Cerebellar cortex (tissue), 1 donor: Measurements from ENCODE around the gene HECTD4.
A peak's percentile ranks its signal among the peaks of the same experiment; 100 is the strongest.
"Not testable (repeated sequence)": the region's sequence is repeated elsewhere in the genome, so short reads cannot be mapped to it uniquely, and the experiment has no call there.

ENCODE experiments used
- DNase-seq: peaks from one replicate; pipeline ENCODE4 v3.0.0-alpha.2; 2015; ENCODE audit warnings: low spot score

Gene HECTD4

DNA sequence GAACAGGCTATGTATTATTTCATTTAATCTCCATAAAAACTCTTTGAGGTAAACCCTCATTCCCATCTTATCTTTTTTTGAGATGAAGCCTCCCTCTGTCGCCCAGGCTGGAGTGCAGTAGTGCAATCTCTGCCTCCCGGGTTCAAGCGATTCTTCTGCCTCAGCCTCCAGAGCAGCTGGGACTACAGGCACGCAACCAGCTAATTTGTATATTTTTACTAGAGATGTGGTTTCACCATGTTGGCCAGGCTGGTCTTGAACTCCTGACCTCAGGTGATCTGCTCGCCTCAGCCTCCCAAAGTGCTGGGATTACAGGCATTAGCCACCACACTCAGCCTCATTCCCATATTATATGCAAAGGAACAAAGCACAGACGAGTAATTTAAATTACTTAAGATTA is 25.5 kb upstream of the HECTD4 start:
- DNase-seq, result not testable (repeated sequence)

GRCh38 chr12:112406519-112407488 is 24.6 kb upstream of the HECTD4 start:
- no peak for DNase-seq

- no peak for DNase-seq
Observed at GRCh38 chr12:112401903-112402498, 19.8 kb upstream of the HECTD4 start.

DNA sequence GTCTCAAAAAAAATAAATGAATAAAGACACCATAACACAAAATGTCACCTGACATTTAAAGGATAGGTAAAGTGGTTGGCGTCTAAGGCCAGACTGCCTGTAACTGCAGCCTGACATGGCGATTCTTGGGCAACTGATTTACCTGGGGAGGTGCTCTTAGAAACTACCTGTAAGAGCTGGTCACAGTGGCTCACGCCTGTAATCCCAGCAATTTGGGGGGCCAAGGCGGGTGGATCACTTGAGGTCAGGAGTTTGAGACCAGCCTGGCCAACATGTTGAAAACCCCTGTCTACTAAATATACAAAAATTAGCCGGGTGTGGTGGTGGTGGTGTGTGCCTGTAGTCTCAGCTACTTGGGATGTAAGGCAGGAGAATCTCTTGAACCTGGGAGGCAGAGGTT is 18.8 kb upstream of the HECTD4 start:
- DNase-seq, result no peak

DNA sequence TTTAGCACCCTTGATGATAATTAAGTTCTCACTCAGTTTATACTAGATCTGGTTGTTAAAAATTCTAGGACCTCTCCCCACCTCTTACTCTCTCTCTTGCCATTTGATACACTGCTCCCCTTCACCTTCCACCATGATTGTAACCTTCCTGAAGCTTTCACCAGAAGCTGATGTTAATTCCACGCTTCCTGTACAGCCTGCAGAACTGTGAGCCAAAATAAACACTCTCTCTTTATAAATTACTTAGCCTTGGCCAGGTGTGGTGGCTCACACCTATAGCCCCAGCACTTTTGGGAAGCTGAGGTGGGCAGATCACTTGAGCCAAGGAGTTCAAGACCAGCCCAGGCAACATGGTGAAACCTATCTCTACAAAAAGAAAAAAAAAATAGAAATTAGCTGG is 11.1 kb upstream of the HECTD4 start:
- no peak for DNase-seq

GRCh38 chr12:112389922-112390654 is 7.9 kb upstream of the HECTD4 start:
- DNase-seq, result not testable (repeated sequence)

GRCh38 chr12:112389228-112389627 is 7.0 kb upstream of the HECTD4 start:
- no peak for DNase-seq

- DNase-seq, result no peak
Observed at GRCh38 chr12:112386726-112387125, 4.5 kb upstream of the HECTD4 start.

- no peak for DNase-seq
Observed at GRCh38 chr12:112382866-112383265, 635 bp upstream of the HECTD4 start.

DNA sequence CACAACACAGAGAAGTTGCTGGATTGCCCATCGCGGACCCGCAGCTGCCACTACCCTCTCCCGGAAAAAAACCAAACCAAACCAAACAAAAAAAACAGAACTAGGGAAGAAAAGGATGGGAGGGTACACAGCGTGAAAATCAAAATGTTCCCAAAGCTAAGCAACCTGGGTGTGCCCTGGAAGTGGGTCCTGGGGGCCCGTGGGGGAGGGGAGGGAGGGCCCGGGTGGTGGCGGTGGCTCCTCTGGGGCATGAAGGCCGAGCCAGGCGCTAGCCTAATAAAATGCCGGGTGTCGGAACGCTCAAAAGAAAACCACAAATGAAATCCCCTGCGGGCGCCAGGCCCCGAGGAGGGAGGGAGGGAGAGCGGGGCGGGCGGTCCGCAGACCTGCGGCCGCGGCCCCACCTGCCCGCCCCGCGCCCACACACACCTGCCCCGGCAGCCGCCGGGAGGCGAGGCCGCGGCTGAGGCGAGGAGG is 787 bp downstream of the HECTD4 start:
- DNase-seq, result no peak

DNA sequence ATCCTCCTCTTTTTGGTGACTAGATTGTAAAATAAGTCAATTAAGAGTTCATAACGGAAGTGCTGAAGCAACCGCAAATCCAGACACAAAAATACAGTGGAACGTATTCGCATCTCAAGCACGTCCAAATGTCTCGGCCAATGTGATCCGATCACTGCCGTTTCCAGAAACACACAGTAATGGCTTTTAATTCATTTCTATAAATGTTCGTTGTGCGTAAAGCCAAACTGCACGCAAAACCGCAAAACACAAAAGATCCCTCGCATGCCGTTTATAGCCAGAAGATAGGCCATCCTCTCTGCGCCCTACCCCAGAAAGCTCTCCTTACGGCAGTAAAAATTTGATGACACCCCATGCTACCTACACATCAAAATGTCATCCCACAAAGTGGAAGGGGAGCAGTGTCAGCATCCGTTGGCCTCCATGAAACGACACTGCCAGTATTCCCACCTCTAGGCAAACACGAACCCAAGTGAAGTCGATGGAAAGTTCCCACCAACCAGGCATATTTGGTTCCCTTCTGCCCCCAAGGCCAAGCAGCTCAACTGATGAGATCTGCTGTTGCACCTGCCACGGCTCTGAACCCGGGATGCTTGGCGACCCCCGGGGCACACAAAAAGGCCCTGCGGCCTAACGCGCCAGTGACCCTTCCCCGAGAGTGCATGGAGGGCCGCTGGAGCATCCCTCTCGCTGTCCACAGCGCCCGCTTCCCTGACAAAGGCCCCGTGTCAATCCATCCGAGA is 1.4 kb downstream of the HECTD4 start:
- peak; percentile 44 for DNase-seq

DNA sequence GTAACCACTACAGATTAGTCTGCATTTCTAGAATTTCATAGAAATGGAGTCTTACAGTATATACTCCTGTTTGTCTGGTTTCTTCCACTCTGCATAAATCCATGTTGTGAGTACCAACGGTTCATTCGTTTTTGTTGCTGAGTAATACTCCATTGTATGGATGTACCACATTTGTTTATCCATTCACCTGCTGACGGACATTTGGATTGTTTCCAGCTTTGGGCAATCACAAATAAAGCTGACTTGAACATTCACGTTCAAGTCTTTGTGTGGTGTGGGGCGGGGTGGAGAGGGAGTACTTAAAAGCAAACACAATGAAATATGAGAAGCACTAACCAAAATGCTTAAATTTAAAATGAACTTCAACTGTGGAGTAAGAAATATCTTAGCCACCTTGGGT is 7.1 kb downstream of the HECTD4 start:
- no peak for DNase-seq

GRCh38 chr12:112374166-112374740 is 8.0 kb downstream of the HECTD4 start:
- DNase-seq, result no peak

GRCh38 chr12:112370868-112371510 is 11.2 kb downstream of the HECTD4 start:
- no peak for DNase-seq

DNA sequence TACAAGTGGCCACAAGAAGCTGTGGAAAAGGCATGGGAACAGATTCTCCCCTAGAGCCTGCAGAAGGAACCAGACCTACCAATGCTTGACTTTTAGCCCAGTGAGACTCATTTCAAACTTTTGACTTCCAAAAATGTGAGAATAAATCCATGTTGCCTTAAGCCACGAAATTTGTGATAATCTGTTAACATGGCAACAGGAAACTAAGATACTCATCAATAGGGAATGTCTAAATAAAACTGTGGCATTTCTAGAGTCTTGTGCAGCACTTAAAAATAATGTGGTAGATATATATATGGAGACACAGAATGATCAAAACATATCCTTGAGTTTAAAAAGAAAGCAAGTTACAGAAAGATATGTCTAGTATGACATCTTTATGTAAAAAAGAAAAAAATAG is 12.0 kb downstream of the HECTD4 start:
- DNase-seq, result no peak

GRCh38 chr12:112368856-112369255 is 13.4 kb downstream of the HECTD4 start:
- peak; percentile 76 for DNase-seq

DNA sequence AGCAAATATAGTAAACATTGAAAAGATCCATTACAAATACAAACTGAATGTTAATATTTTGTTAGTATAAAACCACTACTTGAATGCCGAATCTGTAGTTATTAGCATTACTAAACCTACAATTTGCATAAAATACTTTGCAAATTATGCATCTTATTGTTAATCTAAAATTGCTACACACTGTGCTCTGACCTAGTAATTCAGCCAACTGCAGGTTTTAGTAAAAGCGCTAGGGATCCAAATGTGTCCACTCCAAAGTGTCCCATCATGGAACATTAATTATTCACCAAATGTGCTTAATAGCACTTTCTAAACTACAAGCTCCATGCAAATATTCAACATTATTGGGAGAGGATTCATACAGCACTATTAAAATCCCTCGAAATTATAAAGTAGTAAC is 14.3 kb downstream of the HECTD4 start:
- DNase-seq, result peak; percentile 69

DNA sequence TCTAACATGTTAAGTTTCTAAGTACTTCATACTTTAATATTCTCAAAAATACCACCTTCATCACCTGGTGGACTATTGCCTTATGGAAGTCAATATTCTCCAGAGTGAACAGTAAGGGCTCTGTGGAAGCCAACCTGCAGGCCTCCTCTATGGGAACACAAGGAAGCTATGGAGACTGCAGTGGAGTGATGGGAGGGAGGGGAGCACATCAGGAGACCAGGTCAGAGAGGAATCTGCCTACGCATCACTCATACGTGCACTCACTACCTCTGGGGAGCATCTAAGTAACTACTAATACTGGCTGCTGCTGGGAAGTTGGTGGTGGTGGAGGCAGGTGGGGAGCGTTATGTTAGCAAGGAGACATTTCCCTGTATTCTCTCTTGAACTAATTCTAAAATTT is 19.9 kb downstream of the HECTD4 start:
- no peak for DNase-seq

DNA sequence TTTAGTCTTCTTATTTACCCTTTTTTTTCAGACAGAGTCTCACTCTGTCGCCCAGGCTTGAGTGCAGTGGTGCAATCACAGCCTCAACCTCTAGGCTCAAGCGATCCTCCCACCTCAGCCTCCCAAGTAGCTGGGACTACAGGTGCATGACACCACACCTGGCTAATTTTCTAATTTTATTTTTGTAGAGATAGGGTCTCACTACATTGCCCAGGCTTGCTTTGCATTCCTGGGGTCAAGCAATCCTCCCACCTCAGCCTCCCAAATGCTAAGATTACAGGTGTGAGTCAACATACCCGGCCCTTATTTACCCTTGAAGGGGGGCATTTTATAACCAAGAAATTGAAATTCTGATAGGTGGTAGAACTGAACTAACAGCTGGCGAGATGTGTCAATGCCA is 21.0 kb downstream of the HECTD4 start:
- no peak for DNase-seq

- no peak for DNase-seq
Observed at GRCh38 chr12:112359290-112359689, 22.9 kb downstream of the HECTD4 start.

DNA sequence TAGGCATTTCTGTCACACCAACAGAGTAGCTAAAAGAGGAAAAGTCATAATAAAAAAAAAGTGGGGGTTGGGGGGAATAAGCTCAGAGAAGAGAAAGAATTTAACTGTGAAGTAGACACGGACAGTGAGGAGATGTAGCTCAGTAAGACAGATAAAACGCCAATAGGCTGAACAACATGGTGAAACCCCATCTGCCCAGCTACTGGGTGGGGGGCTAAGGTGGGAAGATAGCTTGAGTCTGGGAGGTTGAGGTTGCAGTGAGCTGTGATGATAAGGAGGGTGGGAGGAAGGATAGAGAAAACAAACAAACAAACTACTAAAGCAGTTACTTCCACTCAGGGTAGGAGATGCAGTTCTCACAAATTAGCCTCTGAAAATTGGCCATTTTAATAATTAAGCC is 25.0 kb downstream of the HECTD4 start:
- DNase-seq, result no peak
